ENCODE results near the gene HTR1D. TPM values are rescaled to one million over a fixed set of nuclear protein-coding genes. Genes with fewer than 3 reads are reported as not detected.

HTR1D gene
- total RNA-seq, 1 donor from 2014 or later, result not detected

DNA sequence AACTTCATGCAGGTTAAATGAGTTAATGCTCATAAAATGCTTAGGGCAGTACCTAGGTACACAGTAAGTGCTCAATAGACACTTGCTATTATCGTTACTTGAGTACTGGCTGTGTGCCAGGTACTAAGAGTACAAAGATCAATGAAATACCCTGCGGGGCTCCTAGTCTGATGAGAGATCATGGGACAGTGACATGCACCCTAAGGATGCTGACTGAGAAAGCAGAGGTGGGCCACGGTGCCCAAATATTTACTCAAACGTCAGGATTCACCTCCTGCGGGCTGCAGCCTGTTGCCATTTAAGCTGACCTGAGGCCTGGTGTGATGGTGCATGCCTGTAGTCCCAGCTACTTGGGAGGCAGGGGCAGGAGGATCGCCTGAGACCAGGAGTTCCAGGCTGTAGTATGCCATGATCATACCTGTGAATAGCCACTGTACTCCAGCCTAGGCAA is 28.8 kb downstream of the HTR1D start:
- H3K27ac ChIP-seq, result no peak overlapping the region
- DNase-seq (ENCODE audit: low spot score in 2 of 2), result no peak
- TF ChIP-seq, protein P1, sequence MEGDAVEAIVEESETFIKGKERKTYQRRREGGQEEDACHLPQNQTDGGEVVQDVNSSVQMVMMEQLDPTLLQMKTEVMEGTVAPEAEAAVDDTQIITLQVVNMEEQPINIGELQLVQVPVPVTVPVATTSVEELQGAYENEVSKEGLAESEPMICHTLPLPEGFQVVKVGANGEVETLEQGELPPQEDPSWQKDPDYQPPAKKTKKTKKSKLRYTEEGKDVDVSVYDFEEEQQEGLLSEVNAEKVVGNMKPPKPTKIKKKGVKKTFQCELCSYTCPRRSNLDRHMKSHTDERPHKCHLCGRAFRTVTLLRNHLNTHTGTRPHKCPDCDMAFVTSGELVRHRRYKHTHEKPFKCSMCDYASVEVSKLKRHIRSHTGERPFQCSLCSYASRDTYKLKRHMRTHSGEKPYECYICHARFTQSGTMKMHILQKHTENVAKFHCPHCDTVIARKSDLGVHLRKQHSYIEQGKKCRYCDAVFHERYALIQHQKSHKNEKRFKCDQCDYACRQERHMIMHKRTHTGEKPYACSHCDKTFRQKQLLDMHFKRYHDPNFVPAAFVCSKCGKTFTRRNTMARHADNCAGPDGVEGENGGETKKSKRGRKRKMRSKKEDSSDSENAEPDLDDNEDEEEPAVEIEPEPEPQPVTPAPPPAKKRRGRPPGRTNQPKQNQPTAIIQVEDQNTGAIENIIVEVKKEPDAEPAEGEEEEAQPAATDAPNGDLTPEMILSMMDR (IDR thresholded peaks at IDR 0.05), result no peak
- no peak overlapping the region for H3K4me3 ChIP-seq
- peaks cover 0 to 3% of the 10 kb centered on the region in 2 donors for H3K4me1 ChIP-seq
- H3K9me3 ChIP-seq, result no peaks in the 10 kb centered on the region
- no peaks in the 10 kb centered on the region for H3K36me3 ChIP-seq
- no peaks in the 10 kb centered on the region for H3K27me3 ChIP-seq
- intact Hi-C loops (cut with DNase I), result loop anchor here (5.0 kb wide), 1 partner anchor 211 kb away; no protein-coding TSS in a partner anchor

DNA sequence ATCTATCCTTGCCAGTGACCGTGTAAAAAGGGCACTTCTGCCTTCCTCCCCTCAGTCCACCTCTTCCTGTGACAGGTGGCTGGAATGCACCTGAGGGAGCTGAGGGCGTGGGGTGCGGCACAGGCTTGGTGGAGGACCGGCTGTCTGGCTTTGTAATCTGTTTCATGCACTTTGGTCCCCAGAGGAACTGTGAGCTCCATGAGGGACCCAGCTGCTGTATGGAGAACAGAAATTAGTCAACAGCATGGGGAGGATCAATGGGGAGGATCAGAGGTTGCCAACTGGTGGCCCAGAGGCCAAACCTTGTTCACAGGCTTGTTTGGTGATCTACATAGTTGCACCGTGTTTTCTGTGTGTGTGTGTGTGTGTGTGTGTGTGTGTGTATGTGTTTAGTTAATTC is 29.7 kb downstream of the HTR1D start:
- Histone ChIP-seq H3K27ac (no peak overlapping the region), H3K4me1 (peaks cover 0 to 3% of the 10 kb centered on the region in 2 donors), H3K9me3 (no peaks in the 10 kb centered on the region), H3K4me3 (no peak overlapping the region), H3K27me3 (no peaks in the 10 kb centered on the region), H3K36me3 (no peaks in the 10 kb centered on the region)
- intact Hi-C loops (cut with DNase I), result loop anchor here (5.0 kb wide), 1 partner anchor 210 kb away; no protein-coding TSS in a partner anchor
- TF ChIP-seq, protein P1 (IDR thresholded peaks at IDR 0.05), result no peak
- DNase-seq (ENCODE audit: low spot score in 2 of 2), result no peak

DNA sequence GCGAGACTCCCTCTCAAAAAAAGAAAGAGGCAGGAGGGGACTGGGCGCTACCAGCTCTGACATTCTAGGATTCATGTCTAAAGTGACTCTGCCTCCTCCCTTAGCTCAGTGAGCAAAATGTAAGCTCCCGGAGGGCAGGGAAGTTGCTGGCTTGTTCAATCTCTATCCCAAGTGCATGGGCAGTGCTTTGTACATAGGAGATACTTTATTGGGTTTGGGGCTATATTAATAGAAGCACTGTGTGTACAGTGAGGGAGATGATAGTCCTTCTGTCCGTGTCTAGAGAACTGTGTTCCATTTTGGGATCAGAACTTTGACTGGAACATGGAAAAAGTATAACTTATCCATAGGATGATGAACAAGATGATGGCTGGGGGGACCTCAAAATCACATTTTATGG is 31.9 kb downstream of the HTR1D start:
- Histone ChIP-seq H3K27ac (no peak overlapping the region), H3K9me3 (no peaks in the 10 kb centered on the region), H3K36me3 (no peaks in the 10 kb centered on the region), H3K4me1 (peaks cover 0 to 3% of the 10 kb centered on the region in 2 donors), H3K4me3 (no peak overlapping the region), H3K27me3 (no peaks in the 10 kb centered on the region)
- no peak for DNase-seq (ENCODE audit: low spot score in 2 of 2)
- TF ChIP-seq, protein P1 (IDR thresholded peaks at IDR 0.05), result no peak
- intact Hi-C loops (cut with DNase I), result loop anchor here (5.0 kb wide), 1 partner anchor 208 kb away; no protein-coding TSS in a partner anchor

DNA sequence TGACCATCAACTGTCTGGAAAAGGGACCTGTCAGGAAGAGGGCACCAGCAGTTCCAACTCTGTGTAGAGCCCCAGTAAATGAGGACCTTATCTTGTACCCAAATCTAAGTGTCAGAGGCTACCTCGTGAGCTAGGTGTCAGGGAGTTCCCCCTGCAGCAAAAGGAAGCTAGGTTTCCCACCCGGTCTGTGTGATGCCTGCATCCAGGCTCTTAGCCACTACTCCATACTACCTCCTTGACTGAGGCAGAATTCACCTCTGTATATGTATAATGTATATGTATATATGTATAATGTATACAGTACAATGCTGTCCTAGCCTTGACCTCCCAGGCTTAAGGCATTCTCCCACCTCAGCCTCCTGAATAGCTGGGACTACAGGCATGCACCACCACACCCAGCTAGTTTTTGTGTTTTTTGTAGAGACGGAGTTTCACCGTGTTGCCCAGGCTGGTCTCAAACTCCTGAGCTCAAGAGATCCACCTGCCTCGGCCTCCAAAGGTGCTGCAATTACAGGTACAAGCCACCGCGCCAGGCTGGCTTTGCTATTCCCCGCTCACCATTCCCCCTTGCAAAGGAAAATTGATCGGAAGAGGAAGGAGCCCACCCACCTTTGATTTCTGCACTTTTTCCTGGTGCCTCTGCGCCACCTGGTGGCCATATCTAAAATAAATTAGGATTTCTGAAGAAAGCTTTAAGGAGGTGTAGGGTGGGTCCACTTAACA is 32.9 kb downstream of the HTR1D start:
- Histone ChIP-seq H3K9me3 (no peaks in the 10 kb centered on the region), H3K36me3 (no peaks in the 10 kb centered on the region), H3K4me1 (peaks cover 0 to 3% of the 10 kb centered on the region in 2 donors), H3K27me3 (no peaks in the 10 kb centered on the region), H3K4me3 (peak overlapping the region; percentile 45 to 50), H3K27ac (no peak overlapping the region)
- TF ChIP-seq, protein P1 (IDR thresholded peaks at IDR 0.05), result peak; percentile 64 to 94 (median 92)
- DNase-seq (ENCODE audit: low spot score in 2 of 2), result no peak
- intact Hi-C loops (cut with DNase I), result loop anchor here (1.0 kb wide), 1 partner anchor 86 kb away; no protein-coding TSS in a partner anchor

DNA sequence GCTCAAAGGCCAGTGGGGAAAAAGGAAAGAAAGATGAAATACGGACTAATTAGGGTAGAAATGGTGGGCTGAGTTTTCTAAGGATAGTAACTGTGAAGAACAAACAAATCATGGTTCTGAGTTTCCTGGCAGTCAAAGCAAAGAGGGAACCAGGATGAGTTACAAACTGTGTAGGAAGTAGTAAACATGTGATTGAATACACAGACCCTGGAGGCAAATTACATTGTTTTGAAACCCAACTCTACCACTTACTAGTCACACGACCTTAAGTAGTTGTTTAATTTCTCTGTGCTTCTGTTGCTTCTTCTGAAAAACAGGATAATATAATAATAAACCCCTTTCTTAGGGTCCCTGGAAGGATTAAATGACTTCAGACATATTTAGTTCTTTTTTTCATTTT is 37.4 kb downstream of the HTR1D start:
- intact Hi-C loops (cut with DNase I), result loop anchor here (5.0 kb wide), 1 partner anchor 163 kb away; the partner anchor contains the start of genes KDM1A and TEX46
- H3K27me3 ChIP-seq, result no peaks in the 10 kb centered on the region
- H3K27ac ChIP-seq, result no peak overlapping the region
- no peaks in the 10 kb centered on the region for H3K36me3 ChIP-seq
- TF ChIP-seq, protein P1 (IDR thresholded peaks at IDR 0.05), result no peak
- H3K9me3 ChIP-seq, result no peaks in the 10 kb centered on the region
- no peak for DNase-seq (ENCODE audit: low spot score in 2 of 2)
- peaks cover 0 to 6% of the 10 kb centered on the region in 2 donors for H3K4me1 ChIP-seq
- no peak overlapping the region for H3K4me3 ChIP-seq

All from ascending aorta (tissue), 2 donors.